Heart left ventricle (tissue), 13 donors: ENCODE measurements around the gene FTO.

ENCODE experiments used
- CTCF ChIP-seq, 12 donors: fragments of 200-600 bp; sonication (generic) in 4 of 12; IDR thresholded peaks; one replicate each; pipeline versions ENCODE4 v1.5.0 to v1.8.0; 2018 to 2022; ENCODE audit warnings: antibody characterized with exemption in 12 of 12, mild to moderate bottlenecking in 5 of 12
- POLR2A ChIP-seq, 2 donors: fragments of 450-650 bp; IDR thresholded peaks; one replicate each; pipeline ENCODE4 v1.6.1; 2017; ENCODE audit warnings: antibody characterized with exemption in 2 of 2, mild to moderate bottlenecking in 2 of 2, moderate library complexity in 2 of 2
- donor health status: ischemic (EF 13 %, LVEDD 7.1; RV severe dilation, severe dysfunction).
- donor health status: DM: no; HTN: yes; CAD: no.
- donor health status: DM: no; HTN: no; CAD: no.
- donor health status: ischemic (EF 25% LVEDD 6.9; RV normal size, moderate dysfunction).
- donor health status: ischemic (EF 25% LVEDD 5.7; RV mildly dilated, moderate dysfunction).
- donor health status: ischemic (EF 35%, LVEDD 5.7; RV mildly dilated, moderate dysfunction).
- donor health status: nonischemic (EF 11% LVEDD 7.7; RV severe dilation, severe dysfunction).
- donor health status: DM: yes; HTN: yes; CAD: no.
- donor health status: PGD.
- donor health status: ischemic (EF 29% LVEDD 5.4; RV normal size, mild dysfunction).
- donor health status: nonischemic (EF 23%, LVEDD 6.1; RV moderate dilation, normal function).

- TF ChIP-seq CTCF (IDR thresholded peaks at IDR 0.05) (no peak), POLR2A (IDR thresholded peaks at IDR 0.05) (no peak)
Measured at GRCh38 chr16:54052271-54052670, 348.3 kb downstream of the FTO start.
